NCI-H1694 (cell line): ENCODE measurements around the gene SSC5D.
"Not testable (repeated sequence)": the region's sequence is repeated elsewhere in the genome, so short reads cannot be mapped to it uniquely, and the experiment has no call there.

Experiments used
- DNase-seq: peaks from one replicate; lab custom pipeline; 2025; lab: John Stamatoyannopoulos, UW

Gene SSC5D

DNA sequence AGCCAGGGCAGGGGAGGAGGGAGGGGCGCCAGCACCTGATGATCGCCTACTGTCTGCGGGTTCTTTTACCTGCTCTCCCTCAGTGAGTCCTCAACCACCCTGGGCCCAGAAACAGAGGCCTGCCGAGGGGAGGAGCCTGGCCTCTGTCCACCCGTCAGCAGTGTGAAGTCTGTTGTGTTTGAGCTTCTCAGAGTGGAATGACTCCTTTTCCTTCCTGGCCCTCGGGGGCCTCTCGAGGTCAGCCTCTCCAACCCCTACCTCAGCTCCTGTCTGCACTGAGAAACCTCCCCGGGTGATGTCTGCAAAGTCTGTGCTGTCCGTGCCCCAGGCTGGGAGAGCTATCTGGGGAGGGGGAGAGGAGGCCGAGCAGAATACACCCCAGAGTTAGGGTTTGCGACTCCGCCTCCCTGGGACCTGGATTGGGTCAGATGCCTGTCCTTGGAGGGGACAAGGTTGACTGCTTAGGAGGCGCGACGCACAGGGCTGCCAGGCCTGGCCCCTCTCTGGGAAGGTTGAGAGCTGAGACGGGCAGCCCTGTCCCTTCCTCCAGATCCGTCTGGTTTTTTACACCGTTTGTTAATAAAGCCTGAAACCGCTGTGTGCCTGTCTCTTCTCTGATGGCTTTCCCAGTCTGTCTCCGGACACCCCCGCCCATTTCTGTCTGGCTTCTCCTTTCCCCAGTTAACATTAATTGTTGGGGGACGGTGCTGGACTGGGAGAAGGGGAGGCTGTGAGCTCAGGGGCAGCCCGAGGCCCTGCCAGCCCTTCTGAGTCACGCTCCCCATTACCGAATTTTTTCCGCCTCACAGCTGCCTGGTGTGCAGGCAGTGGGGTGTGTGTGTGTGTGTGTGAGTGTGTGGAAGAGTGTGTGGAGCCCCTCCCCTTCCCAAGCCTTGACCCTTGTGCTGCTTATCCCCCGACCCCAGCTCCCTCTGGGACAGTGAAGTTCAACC lies 989 bp upstream of the SSC5D start:
- DNase-seq, result no peak

DNA sequence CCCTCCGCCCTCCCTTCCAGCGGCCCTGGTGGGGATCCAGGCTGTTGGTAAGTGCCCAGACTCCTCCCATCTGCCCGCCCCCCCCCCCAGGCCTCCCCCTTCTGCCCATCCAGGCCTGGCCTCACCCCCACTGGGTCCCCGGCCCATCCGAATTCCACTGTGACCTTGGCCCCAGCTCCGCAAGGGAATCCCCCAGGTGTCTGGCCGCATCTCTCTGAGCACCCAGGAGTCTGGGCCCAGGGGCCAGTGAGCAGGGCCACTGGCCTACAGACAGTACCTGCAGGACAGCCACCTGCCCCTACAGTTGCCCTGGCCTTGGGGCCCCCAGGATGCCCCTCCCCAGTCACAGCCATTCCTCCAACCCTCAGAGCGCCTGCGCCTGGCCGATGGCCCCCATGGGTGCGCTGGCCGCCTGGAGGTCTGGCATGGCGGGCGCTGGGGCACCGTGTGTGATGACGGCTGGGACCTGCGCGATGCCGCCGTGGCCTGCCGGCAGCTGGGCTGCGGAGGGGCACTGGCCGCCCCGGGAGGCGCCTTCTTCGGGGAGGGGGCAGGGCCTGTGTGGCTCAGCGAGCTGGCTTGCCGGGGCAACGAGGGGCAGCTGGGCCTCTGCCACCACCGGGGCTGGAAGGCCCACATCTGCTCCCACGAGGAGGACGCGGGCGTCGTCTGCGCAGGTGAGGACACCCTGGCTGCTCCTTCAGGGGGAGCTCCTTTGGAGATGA lies 912 bp downstream of the SSC5D start:
- DNase-seq, result no peak

DNA sequence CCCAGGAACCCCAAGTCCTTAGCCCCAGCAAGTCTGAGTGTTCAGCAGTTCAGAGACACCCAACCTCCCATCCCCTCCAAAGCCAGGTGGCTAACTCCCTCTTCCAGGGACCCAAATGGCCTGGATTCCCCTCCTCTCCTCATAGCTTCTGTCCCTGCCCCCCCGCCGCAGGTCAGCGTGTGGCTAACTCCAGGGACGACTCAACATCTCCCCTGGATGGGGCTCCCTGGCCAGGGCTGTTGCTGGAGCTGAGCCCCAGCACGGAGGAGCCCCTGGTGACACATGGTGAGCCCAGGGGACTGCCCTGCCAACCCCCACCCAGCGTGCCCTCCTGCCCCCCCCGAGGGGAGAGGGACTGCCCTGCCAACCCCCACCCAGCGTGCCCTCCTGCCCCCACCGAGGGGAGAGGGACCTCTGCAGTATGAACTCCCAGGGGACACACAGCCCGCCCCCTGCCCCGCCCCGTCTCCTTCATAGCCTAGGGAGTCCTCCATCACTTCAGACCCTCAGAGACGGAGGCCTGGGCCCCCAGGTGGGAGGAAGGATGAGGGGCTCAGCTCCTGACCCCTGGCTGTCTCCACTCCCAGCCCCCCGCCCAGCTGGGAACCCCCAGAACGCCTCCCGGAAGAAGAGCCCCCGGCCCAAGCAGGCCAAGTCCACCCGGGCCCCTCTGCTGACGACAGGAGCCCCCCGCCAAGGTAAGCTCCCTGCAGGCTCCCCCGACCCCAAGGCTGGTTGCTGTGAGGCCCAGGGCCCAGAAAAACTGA lies 1.7 kb downstream of the SSC5D start:
- DNase-seq, result no peak

DNA sequence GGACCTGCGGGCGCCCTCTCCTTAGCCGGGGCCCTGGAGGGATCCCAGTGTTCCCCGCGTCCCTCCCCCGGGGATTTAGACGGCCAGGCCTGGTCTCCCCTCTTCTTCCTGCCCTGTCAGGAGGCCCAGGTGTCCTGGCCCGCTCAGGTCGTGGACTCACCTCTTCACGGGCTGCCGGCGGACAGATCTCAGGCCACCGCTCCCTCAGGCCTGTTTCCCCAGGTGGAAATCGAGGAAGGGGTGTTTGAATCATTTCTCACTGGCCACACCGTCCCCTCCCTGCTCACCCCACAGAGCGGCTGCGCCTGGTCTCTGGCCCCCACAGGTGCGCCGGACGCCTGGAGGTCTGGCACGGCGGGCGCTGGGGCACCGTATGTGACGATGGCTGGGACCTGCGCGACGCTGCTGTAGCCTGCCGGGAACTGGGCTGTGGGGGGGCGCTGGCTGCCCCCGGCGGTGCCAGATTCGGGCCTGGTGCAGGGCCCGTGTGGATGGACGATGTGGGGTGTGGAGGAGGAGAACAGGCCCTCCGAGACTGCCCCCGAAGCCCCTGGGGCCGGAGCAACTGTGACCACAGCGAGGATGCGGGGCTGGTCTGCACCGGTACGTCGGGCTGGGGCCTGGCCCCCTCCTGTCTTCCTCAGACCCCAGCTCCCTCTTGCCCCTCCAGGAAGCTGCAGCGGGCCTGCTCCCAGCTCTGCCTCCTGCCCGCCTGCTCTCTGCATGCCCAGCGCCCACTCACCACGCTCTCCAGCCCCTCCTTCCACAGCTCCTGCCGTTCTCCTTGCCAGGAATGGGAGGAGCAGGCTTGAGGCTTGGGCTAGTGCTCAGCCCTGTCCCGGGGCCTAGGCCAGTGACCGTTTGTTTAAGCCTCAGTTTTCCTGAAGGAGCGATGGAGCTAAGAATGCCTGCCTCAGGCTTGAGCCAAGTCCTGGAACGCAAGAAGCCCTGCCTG lies 2.5 kb downstream of the SSC5D start:
- DNase-seq, result no peak

DNA sequence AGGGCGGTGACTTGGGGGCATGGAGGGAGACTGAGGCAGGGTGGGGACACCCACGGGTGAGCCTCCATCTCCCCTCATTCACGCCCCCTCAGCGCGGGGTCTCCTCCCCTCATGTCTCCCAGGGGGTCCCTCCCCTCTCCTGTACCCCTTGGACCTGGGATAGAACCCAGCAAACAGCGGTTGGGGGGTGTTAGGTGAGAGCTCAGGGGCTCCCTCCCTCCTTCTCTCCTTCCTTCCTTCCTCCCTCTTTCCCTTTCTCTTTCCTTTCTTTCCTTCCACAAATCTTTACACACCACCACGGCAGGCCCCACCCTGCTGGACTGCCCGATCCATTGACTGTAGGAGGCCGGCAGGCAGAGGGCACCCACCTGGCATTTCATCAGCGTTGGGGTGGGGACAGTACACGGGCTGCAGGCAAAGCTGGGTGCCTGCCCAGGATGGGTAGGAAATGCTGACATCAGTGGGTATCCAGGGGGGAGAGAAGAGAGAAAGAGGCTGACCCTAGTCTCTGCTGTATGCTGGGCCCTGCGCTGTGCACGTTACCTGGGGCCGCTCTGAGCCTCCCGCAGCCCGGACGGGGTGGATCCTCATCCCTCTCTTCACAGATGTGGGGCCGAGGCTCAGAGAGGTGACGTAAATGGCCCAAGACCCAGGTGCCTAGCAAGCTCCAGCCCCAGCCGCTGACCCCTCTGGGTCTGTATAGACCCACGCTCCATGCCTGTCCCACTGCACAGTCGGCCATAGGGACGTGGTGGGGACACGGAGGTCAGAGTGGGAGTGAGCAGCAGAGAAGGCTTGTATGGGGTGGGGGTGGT lies 3.5 kb downstream of the SSC5D start:
- no peak for DNase-seq

DNA sequence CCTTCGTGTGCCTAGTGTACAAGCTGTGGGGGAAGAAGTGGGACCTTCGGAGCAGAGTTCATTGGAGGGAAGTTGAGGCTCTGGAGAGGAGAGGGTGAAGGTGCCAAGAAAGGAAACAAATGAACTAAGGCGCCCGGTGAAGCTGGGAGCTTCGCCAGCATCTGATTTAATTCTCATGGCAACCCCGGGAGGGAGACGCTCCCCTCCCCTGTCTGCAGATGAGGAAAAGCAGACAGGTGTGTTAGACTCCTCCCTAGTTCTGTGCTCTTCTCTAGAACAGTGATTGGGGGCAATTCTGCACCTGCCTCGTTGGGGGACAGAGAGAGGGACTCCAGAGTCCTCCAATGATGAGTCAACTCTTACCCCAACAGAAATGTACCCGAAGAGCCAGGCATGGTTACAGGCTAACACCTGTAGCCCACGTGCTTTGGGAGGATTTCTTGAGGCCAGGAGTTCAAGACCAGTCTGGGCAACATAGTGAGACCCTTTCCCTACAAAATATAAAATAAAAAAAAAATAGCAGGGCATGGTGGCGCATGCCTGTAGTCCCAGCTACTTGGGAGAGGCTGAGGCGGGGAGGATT lies 4.2 kb downstream of the SSC5D start:
- DNase-seq, result no peak

DNA sequence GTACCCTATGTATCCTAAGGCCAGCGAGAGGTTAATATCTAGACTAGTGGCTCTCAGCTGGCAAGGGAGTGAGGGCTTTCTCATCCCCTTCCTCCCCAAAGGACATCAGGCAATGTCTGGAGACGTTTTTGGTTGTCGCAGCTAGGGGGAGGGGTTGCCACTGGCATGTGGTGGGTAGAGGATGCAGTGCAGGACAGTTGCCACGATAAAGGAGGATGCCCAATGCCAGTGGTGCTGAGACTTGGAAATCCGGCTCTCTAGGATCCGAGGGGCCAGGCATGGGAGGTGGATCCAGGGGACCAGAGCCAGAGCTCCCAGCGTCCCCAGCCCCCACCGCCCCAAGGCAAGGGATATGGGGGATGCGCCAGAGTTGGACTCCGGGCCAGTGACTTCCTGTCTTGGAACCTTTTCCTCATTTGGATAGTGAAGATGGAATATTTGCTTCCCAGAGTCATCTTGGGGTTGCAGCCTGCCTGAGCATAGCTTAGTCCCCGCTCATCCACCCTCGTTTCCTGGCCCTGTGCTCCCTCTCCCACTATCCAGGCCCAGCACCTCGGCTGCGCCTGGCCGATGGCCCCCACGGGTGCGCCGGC lies 4.9 kb downstream of the SSC5D start:
- DNase-seq, result no peak

DNA sequence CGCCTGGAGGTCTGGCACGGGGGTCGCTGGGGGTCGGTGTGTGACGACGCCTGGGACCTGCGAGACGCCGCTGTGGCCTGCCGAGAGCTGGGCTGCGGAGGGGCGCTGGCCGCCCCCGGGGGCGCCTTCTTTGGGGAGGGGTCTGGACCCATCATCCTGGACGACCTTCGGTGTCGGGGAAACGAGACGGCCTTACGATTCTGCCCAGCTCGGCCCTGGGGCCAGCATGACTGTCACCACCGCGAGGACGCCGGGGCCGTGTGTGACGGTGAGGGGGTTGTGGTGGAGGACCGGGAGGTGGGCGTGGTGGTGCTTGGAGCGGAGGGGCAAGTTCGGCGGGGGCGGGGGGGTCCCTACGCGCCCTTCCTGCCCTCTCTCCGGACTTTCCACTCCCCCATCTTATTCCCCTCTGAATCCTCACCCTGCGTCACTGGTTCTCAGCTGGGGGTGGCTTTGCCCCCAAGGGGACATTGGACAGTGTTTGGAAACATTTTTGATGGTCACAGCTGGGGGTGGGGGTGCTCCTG lies 5.5 kb downstream of the SSC5D start:
- DNase-seq, result no peak

DNA sequence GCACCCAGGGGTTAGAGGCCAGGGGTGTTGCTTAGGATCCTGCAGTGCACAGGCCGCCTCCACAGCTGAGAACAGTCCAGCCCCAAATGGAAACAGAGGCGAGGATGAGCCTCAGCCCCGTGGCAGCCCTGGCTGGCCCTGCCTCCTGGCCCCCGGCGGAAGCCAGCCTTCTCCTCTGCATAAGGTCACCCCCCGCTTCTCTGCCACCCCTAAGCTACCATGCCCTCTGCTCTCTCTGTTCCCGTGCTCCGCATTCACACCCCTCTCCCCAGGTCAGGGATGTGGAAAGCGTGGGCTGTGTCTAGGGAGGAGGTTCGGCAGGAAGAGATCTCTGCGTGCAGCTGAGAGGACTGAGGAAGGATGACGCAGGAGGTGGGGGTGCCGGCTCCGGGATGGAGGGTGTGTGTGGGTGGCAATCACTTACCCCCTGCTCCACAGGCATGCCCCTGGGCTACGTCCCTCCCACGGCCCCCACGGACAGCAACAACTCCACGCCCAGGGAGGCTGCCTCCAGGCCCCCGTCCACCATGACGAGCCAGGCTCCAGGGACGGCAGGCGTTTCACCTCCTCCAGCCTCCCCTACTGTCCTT lies 6.0 kb downstream of the SSC5D start:
- DNase-seq, result no peak

DNA sequence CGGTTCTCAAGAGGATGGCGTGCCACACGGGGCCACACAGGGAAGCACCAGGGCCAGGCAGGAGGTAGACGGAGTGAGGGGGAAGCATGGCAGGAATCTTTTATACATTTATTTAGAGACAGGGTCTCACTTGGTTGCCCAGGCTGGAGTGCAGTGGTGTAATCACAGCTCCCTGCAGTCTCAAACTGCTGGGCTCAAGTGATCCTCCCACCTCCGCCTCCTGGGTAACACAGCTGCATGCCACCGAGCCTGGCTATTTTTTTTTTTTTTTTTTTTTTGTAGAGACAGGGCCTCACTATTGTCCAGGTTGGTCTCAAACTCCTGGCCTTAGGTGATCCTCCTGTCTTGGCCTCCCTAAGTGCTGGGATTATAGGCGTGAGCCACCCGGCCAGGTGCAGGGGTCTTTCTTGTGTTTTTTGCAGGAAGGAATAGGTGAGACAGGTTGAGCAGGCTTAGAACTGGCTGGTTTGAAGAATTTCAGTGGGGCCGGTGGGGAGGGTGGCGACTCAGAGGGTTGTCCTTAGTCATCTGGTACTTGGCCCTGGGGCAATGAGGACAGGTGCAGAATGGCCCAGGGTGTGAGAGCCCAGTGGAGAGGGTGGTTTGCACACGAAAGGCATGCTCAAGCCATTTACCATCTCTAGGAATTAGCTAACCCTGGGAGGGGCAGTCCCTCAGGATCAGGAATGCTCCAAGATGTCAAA lies 7.6 kb downstream of the SSC5D start:
- no peak for DNase-seq

DNA sequence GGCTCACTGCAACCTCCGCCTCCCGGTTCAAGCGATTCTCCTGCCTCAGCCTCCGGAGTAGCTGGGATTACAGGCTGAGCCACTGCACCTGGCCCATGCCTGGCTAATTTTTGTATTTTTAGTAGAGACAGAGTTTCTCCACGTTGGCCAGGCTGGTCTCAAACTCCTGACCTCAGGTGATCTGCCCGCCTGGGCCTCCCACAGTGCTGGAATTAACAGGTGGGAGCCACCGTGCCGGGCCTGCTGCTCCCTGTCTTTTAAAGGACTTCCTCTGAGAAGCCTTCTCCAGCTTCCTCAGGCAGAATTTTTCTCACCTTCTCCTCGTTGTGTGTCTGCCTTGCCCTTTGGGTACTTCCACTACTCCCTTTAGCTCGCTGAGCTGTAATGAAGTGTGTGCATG lies 8.6 kb downstream of the SSC5D start:
- not testable (repeated sequence) for DNase-seq

DNA sequence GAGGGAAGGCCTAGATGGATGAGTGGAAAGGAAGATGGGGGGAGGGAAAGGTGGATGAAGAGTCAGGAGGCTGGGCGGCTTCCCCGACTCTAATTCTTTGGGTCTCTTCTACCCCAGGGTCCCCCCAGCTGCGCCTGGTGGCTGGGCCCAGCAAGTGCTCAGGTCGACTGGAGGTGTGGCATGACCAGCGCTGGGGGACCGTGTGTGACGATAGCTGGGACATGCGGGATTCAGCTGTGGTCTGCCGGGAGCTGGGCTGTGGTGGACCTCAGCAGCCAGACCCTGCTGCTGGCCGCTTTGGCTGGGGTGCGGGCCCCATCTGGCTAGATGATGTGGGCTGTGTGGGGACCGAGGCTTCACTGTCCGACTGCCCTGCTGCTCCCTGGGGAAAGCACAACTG lies 9.5 kb downstream of the SSC5D start:
- no peak for DNase-seq

DNA sequence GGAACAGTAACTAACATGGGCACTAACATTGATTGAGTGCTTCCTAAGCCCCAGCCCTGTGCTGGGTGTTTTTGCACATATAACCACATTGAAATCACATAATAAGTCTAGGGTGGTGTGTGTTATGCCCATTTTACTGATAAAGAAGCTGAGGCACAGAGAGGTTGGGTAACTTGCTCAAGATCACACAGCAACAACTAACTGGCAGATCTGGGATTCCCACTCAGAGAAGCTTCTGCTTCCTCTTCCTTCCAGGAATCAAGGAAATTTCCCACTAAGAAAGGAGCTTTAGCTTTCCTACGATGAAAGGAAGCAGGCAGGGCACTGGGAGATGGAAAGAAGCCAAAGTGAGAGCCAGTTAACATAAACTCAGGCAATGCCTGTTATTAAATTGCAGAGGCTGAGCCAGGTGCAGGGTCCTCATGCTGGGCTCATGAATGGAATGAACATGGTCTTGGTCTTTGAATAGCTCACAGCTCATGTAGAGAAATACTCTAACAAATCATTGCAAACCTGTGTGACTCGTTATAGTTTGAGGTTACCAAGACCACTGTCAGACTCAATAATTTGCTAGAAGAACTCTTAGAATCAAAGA lies 10.1 kb downstream of the SSC5D start:
- DNase-seq, result no peak

DNA sequence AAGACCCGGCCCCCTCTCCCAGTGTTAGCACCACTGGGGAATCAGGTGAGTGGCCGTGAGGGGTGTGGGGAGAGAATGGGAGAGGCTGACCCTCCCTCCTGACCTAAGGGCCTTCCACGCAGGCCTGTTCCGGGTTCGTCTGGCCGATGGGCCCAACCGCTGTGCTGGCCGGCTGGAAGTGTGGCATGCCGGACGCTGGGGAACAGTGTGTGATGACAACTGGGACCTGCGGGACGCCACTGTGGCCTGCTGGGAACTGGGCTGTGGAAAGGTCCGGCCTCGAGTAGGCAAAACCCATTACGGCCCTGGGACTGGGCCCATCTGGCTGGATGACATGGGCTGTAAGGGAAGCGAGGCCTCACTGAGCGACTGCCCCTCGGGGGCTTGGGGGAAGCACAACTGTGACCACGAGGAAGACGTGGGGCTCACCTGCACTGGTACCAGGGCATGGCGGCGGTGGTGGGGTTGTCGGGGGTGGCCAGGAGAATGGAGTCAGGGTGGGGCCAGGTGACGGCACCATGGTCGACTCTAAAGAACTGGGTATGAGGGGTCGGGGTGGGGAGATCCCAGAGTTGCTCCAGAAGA lies 12.2 kb downstream of the SSC5D start:
- no peak for DNase-seq

DNA sequence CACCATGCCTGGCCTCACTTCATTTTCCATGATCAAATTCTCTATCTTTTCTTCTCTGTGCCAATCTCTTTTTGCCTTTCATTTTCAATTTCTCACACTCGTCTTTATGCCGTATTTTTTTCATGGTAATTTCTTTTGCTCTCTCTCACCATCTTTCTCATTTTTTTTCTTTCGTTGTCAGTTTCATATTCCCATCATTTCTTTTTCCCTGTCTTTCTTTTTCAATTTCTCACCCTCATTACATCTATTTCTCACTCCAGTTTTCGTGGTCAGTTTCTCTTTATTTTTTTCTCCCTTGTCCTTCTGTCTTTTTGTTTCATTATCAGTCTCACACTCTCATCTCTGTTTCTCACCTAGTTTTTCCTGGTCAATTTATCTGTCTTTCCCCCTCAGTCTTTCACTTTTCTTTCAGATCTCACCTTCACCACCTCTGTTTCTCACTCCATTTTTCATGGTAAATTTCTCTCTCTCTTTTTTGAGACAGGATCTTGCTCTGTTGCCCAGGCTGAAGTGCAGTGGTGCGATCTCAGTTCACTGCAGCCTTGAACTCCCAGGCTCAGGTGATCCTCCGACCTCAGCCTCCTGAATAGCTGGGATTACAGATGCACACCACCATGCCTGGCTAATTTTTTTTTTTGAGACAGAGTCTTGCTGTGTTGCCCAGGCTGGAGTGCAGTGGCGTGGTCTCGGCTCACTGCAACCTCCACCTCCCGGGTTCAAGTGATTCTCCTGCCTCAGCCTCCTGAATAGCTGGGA lies 14.1 kb downstream of the SSC5D start:
- no peak for DNase-seq

DNA sequence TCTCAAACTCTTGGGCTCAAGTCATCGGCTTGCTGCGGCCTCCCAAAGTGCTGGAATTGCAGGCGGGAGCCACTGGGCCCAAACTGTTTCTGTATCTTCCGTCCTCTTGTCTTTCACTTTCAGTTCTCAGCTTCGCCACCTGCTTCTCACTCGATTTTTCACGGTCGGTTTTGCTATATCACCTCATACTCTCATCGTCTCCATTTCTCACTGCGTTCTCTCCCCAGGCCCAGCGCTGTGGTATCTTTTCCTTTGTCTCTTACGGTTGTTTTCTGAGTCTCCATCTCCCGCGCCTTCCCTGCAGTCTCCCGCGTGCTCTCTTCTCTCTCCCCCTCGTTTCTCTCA lies 14.9 kb downstream of the SSC5D start:
- DNase-seq, result no peak
